IPS DF 19.7 (cell line): Measurements from ENCODE around the gene NARS2.
"Not testable (repeated sequence)": the region's sequence is repeated elsewhere in the genome, so short reads cannot be mapped to it uniquely, and the experiment has no call there.

Source experiments
- DNase-seq: peaks from one replicate; pipeline ENCODE4 v3.0.0-alpha.2; 2013; ENCODE audit warnings: low read depth, low spot score

NARS2 gene

DNA sequence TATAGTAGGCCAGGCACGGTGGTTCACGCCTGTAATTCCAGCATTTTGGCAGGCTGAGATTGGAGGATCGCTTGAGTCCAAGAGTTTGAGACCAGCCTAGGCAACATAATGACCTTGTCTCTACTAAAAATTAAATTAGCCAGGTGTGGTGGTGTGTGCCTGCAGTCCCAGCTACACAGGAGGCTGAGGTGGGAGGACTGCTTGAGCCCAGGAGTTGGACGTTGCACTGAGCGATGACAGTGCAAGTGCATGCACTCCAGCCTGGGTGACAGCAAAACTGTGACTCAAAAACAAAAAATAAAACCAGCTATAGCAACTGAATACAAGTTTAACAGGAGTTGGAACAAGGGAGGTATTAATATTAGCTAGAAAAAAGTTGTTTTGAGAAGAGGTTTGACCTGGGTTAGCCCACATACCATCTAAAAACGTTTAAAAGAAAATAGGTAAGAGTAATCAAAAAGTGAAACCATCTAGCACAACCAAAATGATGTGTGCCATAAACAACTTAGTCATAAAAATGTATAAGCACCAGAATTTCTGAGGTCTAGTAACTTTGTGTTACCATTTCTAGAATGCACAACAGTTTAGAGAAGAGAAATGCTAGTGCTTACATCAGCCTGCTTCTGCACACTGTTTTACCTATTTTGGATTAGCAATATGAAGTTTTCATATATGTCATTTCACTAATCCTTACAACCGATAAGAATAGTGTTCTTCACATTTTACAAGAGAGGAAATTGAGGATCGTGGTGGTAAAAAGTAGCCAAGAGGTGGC, 26.5 kb downstream of the NARS2 start:
- DNase-seq, result no peak

DNA sequence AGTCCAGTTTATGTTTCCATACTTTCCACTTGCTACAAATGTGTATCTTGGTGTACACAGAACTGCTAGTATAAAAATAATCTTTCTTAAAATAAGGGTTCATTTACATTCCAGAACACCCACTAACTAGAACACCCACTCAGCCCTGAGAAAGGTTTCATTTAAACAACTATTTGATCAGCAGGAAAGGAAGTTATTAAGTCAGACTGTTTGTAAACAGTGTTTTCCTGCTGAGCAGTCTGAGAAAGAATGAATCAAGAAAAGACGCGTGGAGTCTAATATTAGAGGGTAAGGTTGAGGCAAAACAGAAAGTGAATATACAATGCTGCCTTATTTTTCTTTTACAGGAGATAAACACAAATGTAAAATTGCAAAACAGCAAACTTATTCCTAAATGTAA, 32.7 kb downstream of the NARS2 start:
- no peak for DNase-seq

DNA sequence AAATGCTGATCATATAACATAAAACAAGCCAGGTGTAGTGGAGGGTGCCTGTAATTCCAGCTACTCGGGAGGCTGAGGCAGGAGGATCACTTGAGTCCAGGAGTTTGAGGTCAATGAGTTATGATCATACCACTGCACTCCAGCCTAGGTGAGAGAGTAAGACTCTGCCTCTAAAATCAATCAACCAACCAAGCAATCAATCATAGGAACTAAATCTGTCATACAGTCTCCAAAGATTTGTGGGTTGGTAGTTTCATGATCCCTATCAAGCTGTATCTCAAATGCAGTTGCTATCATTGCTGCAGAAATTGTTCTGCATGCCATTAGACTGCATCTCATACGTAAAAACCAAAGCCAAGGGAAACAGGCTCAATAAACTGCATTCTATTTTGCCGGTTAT, 33.1 kb downstream of the NARS2 start:
- no peak for DNase-seq

DNA sequence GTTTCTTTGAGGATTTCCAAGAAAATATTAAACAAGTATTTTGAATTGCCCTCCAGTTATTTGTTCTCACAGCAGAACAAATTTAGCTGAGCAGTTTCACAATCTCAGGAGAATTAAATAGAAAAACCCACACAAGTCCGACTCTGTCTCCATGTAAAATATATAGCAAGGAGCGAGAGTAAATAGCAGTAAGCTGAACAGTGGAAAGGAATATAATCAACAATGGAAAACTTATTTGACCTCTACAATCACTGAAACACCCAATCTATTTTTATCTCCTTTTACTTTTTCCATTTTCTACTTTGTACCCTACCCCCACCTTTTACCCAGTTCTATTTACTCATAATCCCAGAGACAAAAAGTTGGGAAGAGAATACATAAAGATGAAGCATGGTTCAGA, 34.4 kb downstream of the NARS2 start:
- DNase-seq, result no peak

DNA sequence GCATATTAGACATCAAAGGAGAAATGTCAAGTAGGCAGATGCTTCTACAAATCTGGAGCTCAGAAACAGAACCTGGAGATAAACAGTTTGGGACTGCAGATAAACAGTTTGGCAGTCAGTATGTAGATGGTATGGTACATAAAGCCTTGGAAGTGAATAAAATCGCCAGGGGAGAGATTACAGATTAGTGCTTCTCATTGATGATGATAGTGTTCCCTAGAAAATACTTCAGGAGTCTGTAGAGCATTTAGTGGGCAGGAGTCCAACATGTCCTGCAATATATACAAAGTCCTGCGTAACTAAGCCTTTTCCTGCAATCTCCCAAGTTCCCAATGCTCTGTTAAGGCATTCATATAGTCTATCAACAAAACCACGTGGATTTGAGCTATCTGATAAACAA, 35.2 kb downstream of the NARS2 start:
- DNase-seq, result no peak

DNA sequence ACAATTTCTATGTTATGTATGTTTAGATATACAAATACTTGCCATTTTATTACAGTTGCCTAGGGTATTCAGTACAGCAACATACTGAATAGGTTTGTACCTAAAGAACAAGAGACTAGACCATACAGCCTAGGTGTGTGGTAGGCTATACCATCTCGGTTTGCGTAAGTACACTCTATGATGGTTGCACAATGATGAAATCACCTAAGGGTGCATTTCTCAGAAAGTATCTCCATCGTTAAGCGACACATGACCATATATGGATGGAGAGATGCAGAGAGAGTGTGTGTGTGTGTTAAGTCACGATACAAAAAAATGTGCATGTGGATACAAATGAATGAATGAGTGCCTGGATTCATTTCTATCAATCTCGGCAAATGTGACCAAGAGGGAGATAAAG, 37.7 kb downstream of the NARS2 start:
- no peak for DNase-seq

DNA sequence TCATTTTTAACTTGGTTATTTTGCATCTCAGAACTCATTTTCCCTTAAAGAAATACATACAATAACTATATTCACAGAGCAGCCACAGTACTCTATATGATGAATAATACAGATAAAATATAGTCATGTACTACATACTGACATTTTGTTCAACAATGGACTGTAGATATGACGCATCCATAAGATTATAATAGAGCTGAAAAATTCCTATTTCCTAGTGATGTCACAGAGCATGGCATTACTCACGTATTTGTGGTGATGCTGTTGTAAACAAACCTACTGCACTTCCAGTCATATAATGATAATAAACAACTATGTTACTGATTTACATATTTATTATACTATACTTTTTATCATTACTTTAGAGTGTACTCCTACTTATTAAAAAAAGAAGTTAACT, 38.7 kb downstream of the NARS2 start:
- DNase-seq, result no peak

DNA sequence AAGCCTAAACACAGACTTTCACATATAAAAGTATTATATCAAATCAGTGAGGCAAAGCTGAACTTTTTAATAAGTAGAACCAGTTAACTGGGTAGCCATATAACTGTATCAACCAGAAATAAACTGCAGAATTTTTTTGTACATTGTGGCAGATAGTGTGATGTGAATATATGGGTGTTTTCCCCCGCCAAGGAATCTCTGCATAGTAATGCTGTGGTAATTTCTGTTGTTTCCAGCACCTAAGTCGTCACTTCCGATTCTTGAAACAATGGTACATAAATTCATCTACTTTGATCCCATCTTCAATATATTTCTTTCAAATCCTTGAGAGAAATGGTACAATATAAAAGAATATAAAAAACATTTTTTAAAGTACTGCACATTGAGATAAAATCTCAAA, 39.6 kb downstream of the NARS2 start:
- no peak for DNase-seq

DNA sequence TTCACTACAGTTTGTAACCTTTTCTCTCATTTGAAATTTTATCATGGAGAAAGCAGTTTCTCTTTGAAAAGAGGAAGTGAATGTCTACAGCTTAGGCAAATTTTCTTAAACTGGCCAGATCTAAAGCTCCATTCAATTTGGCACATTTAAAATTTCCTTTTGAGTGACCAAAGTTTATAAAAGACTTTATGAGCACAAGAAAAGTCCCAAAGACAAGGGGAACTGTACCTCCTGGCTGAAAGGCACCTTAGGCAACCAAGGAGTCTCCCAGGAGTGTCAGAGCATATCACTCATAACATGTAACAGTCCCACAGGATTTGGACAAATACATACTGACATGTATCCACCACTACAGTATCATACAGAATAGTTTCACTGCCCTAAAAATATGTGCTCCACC, 41.3 kb downstream of the NARS2 start:
- DNase-seq, result no peak

DNA sequence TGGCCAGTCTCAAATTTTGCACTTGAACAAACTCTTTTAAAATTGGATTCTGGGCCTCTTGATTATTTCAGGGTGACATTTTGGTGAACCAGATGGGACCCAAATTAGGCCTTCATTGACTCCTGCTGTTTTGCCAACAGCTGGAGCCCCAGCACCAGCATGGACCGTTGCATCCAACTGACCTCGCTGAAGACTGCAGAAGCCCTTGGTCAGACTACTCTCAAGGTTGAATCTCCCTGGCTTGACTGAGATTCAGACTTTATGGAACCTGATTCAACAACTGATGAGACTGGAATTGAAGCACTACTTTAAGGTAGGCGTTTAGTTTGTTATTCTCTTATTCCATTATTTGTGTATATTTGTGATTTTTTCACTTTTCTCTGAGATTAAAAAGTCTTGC, 41.7 kb downstream of the NARS2 start:
- DNase-seq, result no peak

DNA sequence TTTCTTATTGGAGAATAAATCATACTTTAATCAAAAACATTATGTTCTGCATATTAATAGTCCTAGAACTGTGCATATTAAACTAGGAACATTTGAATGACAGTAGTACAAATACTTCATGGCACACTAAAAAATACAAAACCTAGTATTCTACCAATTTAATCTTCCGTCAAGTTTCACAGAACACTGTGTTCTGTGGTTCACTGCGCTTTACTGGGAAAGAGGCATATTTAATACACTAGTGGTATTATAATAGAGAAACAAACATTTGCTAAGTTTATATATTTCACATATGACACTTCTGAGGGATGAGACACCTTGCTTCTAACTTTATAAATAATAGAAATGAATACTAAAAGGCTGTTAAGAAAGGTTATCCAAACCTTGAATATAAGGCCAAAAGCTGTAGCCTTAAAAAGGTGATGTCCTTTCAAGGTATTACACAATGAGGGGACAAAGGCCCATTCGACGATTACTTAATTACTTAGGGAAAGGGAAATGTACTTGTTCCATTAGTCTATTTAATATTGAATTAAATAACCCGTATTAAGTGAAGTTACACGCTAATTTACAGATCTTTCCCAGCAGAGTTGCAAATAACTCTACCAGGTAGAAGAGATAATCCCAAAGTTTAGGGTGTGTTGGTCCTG, 48.0 kb downstream of the NARS2 start:
- no peak for DNase-seq

DNA sequence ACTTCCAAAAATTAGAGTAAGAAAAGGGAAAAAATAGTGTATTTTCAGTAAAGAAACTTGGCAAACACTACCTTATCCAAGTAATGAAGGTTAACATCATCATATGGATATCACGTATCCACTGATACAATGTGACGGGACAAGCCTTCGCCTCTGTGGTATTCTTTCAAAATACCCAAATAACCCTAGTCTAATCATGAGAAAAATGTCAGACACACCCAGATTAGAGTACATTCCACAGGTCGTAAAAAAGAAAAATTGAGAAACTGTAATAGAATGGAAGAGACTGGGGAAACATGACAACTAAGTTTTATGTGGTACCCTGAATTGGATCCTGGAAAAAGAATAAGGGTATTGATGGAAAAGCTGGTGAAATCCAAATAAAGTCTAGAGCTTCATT, 48.9 kb downstream of the NARS2 start:
- DNase-seq, result no peak

DNA sequence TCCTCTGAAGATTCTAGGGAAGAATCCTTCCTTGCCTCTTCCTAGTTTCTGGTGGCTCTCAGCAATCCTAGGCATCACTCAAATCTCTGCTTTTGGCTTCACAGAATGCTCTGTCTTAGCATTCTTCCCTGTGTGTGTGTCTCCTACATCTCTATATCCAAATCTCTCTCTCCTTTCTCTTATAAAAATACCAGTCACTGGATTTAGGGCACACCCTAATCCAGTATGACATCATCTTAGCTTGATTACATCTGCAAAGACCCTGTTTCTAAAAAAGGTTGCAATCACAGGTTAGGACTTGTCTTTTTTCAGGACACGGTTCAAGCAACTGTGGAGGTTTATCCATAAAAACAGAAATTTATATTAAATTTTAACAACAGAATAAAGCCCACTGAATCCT, 54.4 kb downstream of the NARS2 start:
- DNase-seq, result no peak

DNA sequence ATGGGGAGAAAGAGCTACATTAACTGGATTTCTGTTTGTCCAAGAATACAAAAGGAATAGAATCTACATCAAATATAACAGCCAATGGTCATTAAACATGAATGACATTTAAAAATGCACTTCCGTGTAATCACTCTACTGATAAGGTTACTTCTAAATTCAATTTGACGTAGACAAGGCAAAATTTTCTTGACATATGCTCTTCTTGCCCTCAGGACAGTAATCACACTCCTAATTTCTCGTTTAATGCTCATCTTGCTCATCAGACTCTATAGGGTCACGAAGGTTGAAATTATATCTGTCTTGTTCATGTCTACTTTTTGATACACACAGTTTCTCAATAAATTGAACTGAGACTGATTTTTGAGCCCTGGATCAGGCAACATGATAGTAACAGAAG, 58.4 kb downstream of the NARS2 start:
- no peak for DNase-seq

DNA sequence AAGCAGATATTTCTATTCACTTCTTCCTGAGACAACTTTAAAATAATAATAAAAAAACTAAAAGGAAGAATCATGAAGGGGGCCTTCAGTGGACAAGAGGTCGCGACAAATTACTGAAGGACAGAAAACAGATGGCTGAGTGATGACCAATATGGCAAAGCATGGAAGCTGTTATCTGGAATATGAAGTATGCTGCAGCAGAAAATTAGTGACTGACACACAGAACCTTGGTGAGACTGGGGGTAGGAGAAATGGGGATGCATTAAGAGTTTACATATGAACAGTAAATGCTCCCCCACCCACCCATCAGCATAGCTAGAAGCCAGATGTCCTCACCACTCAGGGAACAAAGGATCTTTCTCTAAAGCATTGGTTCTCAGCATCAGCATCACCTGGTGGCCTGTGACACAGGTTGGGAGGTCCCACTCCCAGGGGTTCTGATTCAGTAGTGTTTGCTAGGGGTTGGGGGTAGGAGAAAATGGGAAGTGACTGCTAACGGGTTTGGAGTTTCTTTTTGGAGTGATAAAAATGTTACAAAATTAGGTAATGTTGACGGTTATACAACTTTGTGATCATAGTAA, 59.7 kb downstream of the NARS2 start:
- no peak for DNase-seq

DNA sequence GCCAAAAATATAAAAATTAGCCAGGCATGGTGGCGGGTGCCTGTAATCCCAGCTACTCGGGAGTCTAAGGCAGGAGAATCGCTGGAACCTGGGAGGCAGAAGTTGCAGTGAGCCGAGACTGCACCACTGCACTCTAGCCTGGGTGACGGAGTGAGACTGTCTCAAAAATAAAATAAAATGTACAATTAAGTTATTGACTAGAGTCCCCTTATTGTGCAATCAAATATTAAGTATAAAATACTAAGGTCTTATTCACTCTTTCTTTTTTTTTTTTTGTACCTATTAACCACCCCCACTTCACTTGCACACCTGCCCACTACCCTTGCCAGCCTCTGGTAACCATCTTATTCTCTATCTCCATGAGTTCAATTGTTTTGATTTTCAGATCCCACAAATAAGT, 61.6 kb downstream of the NARS2 start:
- not testable (repeated sequence) for DNase-seq

DNA sequence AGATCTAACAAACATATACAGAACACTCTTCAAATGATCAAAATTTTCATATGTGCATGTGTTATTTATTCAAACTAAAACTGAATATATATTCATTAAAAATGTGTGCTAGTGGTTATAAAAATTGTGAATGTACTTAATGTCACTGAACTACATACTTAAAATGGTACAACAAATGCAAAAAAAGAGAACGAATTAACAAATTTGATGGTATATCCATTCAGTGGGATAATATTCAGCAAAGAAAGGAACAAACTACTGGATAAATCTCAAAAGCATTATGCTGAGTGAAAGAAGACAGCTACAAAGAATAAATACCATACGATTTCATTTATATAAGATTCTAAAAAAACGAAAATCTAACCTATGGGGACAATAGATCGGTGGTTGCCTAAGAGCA, 64.1 kb downstream of the NARS2 start:
- no peak for DNase-seq

DNA sequence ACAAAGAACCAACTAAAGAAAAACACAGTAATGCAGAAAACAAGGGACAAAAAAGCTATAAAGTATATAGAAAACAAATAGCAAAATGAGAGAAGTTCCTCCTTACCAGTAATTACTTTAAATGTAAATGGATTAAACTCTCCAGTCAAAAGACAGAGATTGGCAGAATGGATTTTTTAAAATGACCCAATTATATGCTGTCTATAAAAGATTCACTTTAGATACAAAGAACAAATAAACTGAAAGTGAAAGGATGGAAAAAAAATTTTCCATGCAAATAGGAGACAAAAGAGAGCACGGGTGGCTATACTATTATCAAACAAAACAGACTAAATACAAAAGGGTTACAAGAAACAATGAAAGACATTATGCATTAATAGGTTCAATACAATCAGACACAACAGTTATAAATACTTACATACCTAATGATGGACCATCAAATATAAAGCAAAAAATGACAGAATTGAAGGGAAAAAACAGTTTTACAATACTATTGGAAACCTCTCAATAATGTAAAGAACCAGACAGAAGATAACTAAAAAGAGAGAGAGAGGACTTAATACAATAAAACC, 64.6 kb downstream of the NARS2 start:
- DNase-seq, result no peak

DNA sequence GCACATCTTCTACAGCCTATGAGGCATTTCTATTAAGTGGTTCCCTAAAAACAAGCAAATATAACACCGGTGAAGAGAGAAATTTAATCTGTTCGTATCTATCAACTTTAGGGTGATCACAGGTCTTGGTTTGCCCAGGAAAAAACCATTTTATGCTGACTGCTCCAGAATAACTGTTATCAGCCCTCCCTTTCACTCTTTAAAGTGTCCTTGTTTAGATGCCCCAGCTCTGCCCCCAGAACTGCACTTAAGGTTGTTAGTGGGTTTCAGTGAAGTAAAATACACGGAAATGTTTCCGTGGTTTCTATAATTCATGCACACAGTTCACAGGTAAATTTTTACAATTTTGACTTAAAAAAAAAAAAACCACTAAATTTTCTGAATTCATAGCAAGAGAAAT, 70.0 kb downstream of the NARS2 start:
- DNase-seq, result no peak

DNA sequence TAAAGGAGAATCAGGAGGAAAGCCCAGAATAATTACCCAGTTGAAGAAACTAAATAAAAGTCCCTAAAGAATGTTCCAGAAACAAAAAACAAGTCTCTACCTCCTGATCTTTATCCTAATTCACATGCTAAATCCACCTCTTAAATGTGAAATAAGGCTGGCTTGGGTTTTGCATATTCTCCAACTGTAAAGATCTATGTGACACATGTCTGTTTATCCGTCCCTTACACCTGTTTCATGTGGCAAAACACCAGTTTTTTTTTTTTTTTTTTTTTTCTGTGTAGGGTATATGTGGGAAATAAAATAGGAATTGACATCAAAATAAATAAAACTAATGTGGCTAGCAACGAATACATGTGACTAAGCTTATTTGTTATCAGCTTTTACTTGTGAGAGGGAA, 70.5 kb downstream of the NARS2 start:
- DNase-seq, result no peak

DNA sequence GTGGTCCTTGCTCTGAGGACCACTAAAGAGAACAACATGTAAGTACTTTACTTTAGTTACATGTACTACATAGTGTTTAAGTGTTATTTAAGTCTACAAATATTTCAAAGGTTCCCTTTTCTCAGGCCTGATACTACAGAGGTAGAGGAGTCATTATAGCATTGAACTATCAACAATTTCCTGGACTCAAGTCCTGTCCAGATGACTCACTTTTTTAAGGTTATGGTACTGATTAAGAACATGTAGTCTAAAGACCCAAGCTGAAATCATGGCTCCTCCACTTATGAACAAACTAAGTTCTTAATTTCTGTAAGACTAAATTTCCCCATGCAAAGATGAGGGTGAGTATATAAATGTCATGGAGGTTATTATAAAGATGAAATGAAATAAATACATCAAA, 74.7 kb downstream of the NARS2 start:
- DNase-seq, result no peak

DNA sequence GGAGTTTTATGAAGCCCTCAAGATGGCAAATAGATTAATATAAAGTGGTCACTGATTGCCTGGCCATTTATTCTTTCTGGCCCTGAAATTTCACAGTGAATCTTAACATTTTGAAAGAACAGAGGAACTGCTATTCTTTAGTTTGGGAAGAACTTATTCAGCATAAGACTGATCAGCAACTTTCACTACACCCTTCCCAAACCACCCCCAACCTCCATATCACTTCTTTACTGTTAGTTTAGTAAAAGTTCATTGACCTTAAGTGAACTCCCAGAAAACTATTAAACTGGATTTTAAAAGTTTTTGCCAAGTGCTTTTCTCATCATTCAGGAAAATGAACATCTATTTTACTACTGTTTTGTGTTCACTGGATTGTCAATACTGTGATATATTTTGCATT, 77.4 kb downstream of the NARS2 start:
- DNase-seq, result no peak

DNA sequence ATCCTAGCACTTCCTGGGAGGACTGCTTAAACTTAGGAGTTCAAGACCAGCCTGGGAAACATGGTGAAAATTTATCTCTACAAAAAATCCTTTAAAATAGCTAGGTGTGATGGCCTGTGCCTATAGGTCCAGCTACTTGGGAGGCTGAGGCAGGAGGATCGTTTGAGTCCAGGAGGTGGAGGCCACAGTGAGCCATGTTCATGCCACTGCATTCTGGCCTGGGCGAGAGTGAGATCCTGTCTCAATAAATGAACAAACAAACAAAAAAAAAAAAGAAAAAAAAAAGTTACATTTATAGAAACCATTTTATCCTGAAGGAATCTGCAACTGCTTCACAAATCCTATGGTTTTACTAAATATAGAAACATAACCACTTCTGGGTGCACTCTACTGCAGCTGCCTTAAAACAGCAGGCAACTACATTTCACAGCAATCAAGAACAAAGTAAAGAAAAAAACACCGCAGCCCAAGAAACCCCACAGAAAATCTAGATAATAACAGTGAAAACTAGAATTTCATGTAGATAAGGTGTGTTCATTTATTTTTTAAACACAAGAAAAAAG, 81.2 kb downstream of the NARS2 start:
- DNase-seq, result no peak
